Gastroesophageal sphincter (tissue), 3 donors: Measurements from ENCODE around the gene OR5AU1.

ENCODE experiments used
- CTCF ChIP-seq, 4 experiments: fragments of 200-600 bp in 2 of 4; fragments of 450-650 bp in 2 of 4; sonication (generic) in 1 of 4; IDR thresholded peaks; one replicate each; pipeline ENCODE4 v1.5.1; 2017 to 2019; ENCODE audit warnings: antibody characterized with exemption in 4 of 4, mild to moderate bottlenecking in 2 of 4, moderate library complexity in 2 of 4
- EP300 ChIP-seq: sonication (generic); formaldehyde crosslinking; IDR thresholded peaks from one replicate; pipeline ENCODE4 v1.6.1; 2017; ENCODE audit warnings: antibody characterized with exemption, mild to moderate bottlenecking
- POLR2A ChIP-seq, 2 donors: fragments of 450-650 bp; IDR thresholded peaks; one replicate each; pipeline ENCODE4 v1.6.1; 2017; ENCODE audit warnings: antibody characterized with exemption in 2 of 2, mild to moderate bottlenecking in 2 of 2, moderate library complexity in 1 of 2
- POLR2AphosphoS5 ChIP-seq: sonication (generic); formaldehyde crosslinking; IDR thresholded peaks from one replicate; pipeline ENCODE4 v1.6.1; 2017; ENCODE audit warnings: antibody characterized with exemption

- TF ChIP-seq EP300 (no peak), POLR2AphosphoS5 (no peak), CTCF (IDR thresholded peaks at IDR 0.05) (no peak), POLR2A (IDR thresholded peaks at IDR 0.05) (no peak)
Measured at GRCh38 chr14:21203470-21204166, 47.8 kb upstream of the OR5AU1 start.
